Measurements from ENCODE around the gene CAPN10. TPM values are rescaled to one million over a fixed set of nuclear protein-coding genes. Genes with fewer than 3 reads are reported as not detected.

CAPN10 gene
- total RNA-seq, 1 donor from 2014 or later, result 62.7 TPM

DNA sequence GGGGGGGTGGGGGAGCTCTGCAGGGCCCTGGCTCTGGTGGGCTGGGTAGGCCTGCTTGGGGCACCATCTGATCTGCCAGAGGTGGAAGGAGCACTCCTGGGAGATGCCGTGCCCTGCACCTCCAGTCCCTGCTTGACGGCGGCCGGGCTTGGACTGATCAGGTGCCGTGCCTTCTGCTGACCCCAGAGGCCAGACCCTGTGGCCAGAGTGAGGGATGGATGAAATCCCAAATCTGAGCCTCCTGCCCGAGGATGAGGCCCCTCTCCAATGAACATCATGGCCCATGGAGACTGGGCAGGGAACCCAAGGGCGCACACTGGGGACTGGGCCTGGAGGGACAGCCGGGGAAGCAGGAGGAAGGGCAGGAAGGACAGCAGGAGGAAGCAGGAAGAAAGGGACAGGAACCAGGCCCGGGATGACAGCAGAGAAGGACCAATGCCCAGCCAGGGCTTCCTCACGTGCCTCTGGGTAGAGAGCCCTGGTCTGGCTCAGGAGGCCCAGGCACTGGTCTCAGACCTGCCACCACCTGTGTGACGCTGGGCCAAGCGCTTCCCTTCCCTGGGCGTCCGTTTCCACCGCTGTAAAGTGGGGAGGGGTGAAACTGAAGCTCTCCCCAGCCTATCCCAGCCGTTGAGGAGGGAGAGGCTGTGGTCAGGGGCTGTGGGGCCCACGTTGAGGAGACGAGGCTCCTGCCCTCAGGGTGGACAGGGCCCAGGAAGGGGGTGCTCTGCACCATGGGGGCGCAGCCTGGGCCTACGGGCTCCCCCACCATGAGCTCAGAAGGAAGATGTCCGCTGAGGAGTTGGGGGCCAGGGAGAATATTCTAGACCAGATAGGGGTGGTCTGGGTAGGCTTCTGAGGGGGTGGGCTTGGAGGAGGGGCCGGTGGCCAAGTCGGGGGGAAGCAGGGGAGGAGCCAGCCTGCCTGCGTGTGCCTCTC, 37.7 kb downstream of the CAPN10 start:
- H3K27ac Mint-ChIP-seq (ENCODE audit: unreplicated experiment), result no peak overlapping the region
- H3K36me3 Mint-ChIP-seq (ENCODE audit: low read depth), result no peaks in the 10 kb centered on the region
- no peak overlapping the region for H3K4me3 Mint-ChIP-seq
- H3K4me1 Mint-ChIP-seq, result no peaks in the 10 kb centered on the region
- H3K9me3 Mint-ChIP-seq, result no peaks in the 10 kb centered on the region
- no peak for DNase-seq (ENCODE audit: low read depth, low spot score)
- no peak for TF ChIP-seq CTCF (conservative IDR thresholded peaks at IDR 0.05)
- no peaks in the 10 kb centered on the region for H3K27me3 Mint-ChIP-seq (ENCODE audit: low read depth)

DNA sequence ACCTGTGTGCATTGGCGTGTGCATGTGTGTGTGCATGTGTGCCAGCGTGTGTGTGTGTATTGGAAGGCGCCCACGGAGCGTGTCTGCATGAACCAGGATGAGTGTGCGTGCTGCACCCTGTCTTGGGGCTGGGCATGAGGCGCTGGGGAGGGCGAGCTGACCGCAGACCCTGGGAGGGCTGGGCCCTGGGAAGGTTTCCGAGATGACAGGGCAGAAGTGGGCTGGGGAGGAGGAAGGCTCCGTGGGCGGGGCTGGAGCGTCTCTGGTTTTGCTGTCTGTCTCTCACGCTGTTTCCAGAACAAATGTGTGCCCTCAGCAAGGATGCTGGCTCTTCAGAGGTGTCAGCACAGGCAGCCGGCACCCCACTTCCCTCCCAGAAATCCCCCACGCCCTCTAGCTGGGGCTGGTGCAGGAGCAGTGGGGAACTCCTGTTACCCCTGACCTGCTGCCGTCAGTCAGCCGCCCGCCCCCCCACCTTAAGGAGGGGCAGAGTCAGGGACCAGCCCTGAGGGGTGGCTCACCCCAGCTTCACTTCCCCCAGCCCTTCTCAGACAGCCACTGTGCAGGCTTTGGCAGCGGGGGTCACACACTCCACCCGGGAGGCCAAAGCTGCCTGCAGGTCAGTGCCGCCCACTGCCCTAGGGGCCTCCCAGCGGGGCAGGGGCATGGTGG, 38.6 kb downstream of the CAPN10 start, which contains the start of gene GPR35:
Gene GPR35 (plus strand): TSS at position 531 of the 672 bp plus-strand sequence. CDS start 4,473 bp downstream, outside the sequence.
- no peaks in the 10 kb centered on the region for H3K4me1 Mint-ChIP-seq
- H3K4me3 Mint-ChIP-seq, result no peak within 1 kb of the TSS
- no peaks in the 10 kb centered on the region for H3K36me3 Mint-ChIP-seq (ENCODE audit: low read depth)
- DNase-seq (ENCODE audit: low read depth, low spot score), result no peak
- no peak for TF ChIP-seq CTCF (conservative IDR thresholded peaks at IDR 0.05)
- no peaks in the 10 kb centered on the region for H3K27me3 Mint-ChIP-seq (ENCODE audit: low read depth)
- H3K27ac Mint-ChIP-seq (ENCODE audit: unreplicated experiment), result no peak within 1 kb of the TSS
- no peaks in the 10 kb centered on the region for H3K9me3 Mint-ChIP-seq

- no peaks in the 10 kb centered on the region for H3K27me3 Mint-ChIP-seq (ENCODE audit: low read depth)
- peak overlapping the region; percentile 43 for H3K27ac Mint-ChIP-seq (ENCODE audit: unreplicated experiment)
- TF ChIP-seq CTCF (conservative IDR thresholded peaks at IDR 0.05), result no peak
- DNase-seq (ENCODE audit: low read depth, low spot score), result no peak
- H3K4me3 Mint-ChIP-seq, result no peak overlapping the region
- no peaks in the 10 kb centered on the region for H3K4me1 Mint-ChIP-seq
- H3K9me3 Mint-ChIP-seq, result no peaks in the 10 kb centered on the region
- H3K36me3 Mint-ChIP-seq (ENCODE audit: low read depth), result no peaks in the 10 kb centered on the region
Observed at GRCh38 chr2:240626531-240627300, 40.2 kb downstream of the CAPN10 start.

GRCh38 chr2:240627736-240628506, 41.4 kb downstream of the CAPN10 start:
- H3K4me1 Mint-ChIP-seq, result no peaks in the 10 kb centered on the region
- no peak for DNase-seq (ENCODE audit: low read depth, low spot score)

More at GRCh38 chr2:240627736-240628506, 41.4 kb downstream of the CAPN10 start:
- Mint-ChIP-seq H3K27ac (ENCODE audit: unreplicated experiment) (no peak overlapping the region), H3K36me3 (ENCODE audit: low read depth) (no peaks in the 10 kb centered on the region), H3K9me3 (peaks cover 2% of the 10 kb centered on the region), H3K27me3 (ENCODE audit: low read depth) (no peaks in the 10 kb centered on the region), H3K4me3 (no peak overlapping the region)
- no peak for TF ChIP-seq CTCF (conservative IDR thresholded peaks at IDR 0.05)

Data from neural crest cell (in vitro differentiated cells).